NCI-H1436 (cell line): ENCODE measurements around the gene ZNF787.
"Not testable (repeated sequence)": the region's sequence is repeated elsewhere in the genome, so short reads cannot be mapped to it uniquely, and the experiment has no call there.

Experiments
- DNase-seq: peaks from one replicate; lab custom pipeline; 2025; lab: John Stamatoyannopoulos, UW

Gene ZNF787

DNA sequence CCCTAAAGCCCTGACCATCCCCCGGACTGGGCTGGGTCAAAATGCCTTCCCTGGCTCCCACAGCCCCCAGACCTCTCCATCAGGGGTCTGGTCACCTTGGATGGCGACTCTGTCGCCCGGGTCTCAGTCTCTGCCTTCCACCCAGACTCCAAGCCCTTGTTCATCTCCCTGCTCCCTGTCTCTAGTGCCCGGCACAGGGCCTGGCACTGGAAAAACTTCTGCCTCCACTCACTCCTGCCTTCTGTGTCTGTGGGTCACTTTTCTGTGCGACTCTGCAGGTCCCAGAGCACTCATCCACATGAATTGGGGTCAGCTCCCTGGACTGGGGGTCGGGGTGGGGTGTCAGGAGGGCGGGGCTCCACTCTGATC, 1.1 kb downstream of the ZNF787 start:
- no peak for DNase-seq

DNA sequence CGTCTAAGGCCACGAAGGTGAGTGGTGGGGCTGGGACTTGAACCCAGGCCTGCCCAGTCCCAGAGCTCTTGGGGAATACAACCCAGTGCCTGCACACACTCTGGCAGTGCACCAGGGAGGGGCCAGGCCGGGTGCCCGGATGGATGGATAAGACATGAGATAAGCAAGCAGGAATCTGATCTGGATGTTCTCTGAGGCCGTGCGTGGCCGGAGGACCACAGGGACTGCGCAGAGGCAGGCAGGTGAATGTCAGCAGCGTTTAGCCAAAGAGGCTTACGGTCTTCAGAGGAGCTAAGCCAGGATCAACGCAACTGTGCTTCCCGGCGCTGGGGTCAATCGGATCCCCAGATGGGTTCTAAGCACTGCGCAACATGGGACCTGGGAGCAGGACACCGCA, 1.5 kb downstream of the ZNF787 start:
- no peak for DNase-seq

DNA sequence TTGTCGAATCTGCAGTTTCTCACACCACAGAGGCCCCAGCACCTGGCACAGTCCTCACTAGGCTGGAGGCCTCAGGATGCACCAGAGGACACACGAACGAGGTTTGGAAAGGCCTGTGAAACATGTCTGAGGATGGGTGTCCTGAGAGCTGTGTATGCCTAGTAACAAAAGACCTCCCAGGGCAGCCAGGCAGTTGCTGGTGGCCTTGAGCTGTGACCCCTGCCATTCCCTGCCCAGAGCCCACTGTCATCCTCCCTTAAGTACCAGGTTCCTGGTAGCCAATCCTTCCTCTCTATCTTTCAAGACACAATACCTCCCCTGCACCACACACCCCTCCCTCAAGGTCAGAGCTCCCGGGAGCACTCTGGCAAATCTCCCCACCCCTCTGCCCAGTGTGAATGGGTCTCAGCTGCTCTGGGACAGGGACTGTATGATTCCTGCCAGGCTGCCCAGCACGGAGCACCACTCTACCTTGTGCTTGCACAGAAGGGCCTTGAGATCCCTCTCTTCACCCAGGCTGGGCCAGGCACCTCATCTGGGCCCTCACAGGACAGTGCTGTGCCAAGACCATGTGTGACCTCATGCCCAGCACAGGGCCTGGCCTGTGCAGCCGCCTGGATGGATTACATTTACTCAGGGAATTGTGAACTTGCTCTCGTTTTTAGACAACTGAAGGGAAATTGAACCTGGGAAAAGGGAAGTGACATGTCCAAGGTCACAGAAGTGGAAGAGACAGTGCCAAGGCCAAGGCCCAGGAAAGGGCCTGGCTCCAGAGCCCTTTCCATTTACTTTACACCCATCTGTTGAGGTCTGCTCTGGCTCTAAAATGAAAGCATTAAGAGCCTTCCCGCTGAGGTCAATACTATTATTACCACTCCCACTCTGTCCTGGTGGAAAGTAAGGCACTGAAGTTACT, 2.2 kb downstream of the ZNF787 start:
- DNase-seq = no peak

GRCh38 chr19:56117889-56118288, 3.2 kb downstream of the ZNF787 start:
- no peak for DNase-seq

DNA sequence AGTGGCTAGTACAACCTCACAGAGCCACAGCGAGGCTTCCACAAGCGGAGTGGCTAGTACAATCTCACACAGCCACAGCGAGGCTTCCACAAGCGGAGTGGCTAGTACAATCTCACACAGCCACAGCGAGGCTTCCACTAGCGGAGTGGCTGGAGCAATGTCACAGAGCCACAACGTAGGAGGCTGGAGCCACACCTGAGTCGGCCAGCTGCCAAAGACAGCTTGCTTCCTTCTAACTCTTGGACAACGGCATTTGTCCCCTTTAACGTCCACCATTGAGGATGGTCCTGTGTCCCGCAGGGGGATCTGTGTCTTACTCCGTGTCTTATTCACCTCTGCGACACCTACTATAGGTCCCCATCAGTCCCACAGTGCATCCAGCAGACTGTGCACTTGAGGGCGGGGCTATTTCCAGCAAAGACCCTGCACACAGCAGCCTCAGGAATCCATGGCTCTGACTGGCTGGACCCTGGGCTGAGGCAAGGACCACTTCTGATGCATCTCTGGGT, 3.7 kb downstream of the ZNF787 start:
- no peak for DNase-seq

DNA sequence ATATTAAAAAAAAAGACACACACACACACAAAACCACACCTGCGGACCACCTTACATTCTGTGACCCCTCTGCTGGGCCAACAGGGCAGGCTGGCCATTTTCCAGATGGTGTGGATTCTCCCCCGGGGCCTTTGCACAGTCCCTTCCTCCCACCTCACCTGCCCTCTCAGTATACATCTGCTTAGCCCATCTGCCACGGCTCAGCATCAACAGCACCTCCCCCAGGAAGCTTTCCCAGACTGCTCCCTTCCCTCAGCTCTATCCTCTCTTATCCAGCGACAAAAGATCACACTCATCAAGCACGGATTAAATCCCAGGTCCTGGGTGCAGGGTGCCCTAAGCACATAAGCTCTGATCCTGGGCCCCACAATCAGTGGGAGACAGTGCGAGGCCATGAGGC, 4.5 kb downstream of the ZNF787 start:
- no peak for DNase-seq

DNA sequence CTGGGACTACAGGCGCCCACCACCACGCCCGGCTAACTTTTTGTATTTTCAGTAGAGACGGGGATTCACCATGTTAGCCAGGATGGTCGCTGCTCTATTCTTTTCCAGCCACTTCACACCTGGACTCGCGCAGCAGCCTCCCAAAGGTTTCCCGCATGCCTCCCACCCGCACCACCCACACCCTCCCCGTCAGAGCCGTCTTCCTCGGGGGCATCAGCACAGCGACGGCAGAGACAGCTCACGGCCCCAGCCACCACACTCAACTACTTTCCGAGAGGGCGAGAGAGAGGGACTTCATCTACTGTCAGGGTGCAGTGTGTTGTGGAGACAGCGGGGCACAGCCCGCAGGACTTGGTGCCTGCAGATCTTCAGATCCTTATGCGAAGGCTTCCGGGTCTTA, 5.6 kb downstream of the ZNF787 start:
- DNase-seq = no peak

DNA sequence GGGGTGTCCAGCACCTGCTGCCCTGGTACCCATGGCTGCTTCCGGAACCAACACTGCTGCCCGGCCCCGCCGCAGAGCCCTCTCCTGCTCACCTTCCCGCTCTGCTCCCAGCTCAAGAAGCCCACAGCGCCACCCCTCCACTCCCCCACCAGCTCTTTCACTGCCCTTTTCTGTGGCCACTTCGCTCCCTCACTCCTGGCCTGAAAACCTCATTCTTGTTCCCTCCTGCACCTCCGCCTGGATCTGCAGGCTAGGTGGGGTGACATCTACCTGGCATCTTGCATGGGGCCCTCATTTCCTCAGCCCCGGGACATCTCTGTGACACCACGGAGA, 6.4 kb downstream of the ZNF787 start:
- no peak for DNase-seq

- no peak for DNase-seq
Measured at GRCh38 chr19:56114051-56114777, 6.9 kb downstream of the ZNF787 start.

DNA sequence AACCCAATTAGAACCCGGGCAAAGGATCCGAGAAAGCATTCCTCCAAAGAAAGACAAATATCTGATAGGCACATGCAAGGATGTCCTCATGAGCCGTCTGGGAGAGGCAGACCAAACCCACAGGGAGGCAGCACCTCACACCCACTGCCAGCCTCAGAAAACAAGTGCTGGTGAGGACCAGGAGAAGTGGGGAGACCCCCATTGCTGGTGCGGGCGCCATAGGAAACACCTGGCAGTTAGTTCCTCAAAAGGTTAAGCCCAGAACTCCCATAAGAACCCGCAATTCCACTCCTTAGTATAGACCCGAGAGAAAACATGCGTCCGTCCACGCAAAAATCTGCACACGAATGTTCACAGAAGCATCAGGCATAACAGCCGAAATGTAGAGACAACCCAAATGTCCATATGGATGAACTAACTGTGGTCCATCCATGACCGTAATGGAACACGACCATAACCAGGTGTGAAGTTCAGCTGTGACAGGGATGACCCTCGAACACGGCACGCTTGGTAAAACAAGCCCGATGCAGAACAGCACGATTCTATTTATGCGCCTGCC, 7.9 kb downstream of the ZNF787 start:
- DNase-seq = no peak

DNA sequence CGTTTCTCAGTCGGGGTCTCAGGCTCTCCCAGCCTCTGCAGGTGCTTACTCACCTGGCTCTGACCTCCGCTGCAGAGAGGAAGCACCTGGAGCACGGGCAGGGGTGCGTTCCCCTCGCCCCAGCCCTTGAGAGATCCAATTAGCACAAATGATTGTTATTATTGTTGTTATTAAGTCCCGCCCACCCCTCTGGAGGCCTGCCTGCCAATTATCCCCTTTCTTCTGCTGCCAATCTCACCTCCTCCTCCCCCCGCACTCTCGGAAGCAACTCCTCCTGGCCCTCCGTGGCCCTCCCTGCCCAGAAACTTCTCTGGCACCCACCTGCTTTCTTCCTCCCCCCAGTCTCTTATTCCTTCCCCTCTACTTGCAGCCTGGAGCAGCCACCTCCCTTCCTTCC, 8.8 kb downstream of the ZNF787 start:
- peak; percentile 93 for DNase-seq

GRCh38 chr19:56111601-56112312, 9.3 kb downstream of the ZNF787 start:
- DNase-seq = peak; percentile 82

DNA sequence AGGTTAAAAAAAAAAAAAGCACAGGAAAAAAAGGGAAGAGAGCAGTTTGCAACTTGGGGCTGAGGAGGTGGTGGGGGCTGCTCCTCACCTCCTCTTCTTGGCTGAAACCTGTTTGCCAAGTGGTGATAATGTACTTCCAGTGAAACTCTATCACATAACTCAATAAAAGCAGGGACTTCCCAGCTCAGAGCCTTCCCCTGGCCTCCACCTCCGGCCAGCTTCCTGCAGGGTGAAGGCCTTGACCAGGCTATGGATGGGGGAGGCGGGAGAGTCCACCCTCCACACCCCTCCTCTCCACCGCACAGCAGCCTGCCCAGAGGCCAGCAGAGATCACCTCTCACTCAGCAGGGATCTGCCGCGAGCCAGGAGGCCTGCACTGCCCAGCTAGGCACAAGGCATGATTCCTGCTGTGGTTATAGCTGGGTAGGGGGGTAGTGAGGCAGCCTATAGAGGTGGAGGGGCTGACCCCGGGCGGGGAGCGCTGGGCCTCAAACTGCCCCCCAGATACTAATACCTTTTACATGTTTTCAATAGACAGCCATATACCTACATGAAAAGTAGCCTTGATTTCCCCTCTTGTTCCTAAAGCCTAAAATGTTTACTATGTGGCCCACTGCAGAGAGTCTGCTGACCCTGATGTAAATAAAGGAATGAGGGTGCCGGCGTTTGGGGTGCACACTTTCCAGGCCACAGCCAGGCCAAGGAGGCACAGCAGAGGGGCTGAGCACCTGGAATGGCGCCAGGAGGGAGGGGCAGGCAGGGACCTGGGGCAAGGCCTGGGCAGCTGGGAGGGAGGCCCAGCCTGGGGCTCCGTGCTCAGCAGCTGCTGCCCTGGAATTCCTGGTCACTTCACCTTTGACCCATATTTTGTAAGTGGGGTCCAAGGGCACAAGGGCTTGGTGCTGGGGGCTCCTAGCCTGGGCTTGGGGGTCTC, 10.3 kb downstream of the ZNF787 start:
- DNase-seq = no peak

DNA sequence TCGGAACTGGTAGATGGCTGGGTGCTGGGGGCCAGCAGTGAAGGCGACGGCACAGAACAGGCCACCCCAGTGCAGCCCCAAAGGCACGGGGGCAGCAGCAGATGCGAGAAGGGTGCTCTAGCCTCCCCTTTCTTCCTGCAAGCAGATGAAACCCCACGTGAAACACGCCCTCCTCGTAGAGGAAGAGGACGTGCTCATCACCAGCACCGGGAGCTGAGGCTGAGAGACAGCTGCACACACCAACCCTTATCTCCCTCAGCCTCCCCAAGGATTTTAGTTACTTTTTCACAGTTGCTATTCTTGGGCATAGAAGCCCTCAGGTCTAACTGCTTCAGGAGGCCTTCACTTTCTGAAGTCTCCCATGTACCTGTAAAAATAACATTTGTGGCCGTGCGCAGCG, 11.9 kb downstream of the ZNF787 start:
- no peak for DNase-seq

- DNase-seq = no peak
Measured at GRCh38 chr19:56108447-56109195, 12.5 kb downstream of the ZNF787 start.

DNA sequence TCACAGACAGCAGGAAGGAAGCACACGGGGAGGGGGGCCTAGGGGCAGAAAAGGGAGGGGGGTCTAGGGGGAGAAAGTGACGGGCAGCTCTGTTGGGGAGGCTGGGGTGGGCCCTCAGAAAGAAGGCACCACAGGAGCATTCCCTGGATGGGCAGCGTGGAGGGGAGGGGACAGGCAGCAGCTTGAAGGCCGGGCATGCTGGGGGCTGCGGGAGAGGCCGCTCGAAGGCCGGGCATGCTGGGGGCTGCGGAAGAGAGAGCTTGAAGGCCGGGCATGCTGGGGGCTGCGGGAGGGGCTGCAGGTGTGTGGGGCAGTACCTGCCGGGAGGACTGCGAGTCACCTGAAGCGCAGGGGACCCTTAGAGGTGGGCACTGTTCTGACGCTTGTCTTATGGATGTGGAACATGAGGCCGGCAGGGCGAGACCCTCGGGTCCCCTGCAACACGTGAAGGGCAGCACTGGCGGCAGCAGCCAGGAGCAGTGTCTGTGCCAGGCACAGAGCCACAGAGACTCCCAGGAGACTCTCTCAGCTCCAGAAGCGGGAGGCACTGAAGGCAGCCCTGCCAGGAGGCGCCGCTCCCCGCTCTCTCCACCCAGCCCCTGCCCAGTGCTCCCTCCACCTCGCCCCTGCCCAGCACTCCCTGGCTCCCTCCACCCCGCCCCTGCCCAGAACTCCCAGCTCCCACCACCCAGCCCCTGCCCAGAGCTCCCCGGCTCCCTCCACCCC, 13.3 kb downstream of the ZNF787 start:
- peak; percentile 15 for DNase-seq

DNA sequence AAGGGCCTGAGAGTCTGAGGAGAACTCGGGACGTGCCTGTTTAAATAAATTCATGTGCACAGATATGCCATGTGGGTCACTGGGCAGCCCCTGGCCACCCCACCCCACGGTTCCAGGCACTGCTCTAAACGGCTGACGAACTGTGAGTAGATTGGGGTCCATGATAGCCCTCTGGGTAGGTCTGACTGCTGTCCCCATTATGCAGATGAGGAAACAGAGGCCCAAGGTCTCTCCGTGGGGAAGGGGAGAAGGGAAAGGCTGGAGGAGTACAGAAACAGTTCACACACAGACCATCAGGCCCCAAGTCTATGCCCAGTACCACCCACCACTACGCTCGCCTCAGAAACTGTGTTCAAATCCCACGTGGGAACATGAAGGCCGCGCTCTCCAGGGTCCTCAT, 14.1 kb downstream of the ZNF787 start:
- DNase-seq = no peak

- DNase-seq = no peak
Measured at GRCh38 chr19:56106397-56106849, 14.7 kb downstream of the ZNF787 start.

DNA sequence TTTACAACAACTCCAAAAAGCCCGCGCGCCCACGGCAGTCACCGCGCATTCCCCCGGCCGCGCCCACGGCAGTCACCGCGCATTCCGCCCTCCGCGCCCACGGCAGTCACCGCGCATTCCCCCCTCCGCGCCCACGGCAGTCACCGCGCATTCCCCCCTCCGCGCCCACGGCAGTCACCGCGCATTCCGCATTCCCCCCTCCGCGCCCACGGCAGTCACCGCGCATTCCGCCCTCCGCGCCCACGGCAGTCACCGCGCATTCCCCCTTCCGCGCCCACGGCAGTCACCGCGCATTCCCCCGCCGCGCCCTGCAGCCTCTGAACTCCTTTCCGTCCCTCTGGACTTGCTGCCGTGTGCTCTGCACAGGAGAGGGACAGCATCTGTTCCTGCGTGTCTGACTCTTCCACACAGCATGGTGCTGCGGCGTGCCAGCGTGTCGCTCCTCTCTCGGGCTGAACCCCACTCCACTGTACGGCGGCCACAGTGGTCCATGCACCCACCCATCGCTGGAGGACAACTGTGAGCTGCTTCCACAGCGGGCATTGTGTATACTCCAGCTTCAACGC, 15.2 kb downstream of the ZNF787 start:
- not testable (repeated sequence) for DNase-seq
